Activated effector memory CD4-positive, alpha-beta T cell treated with Interleukin-2 at 50 U/mL for 16 hours (primary cell): ENCODE data around the gene GID8.
"Not testable (repeated sequence)": the region's sequence is repeated elsewhere in the genome, so short reads cannot be mapped to it uniquely, and the experiment has no call there.

ENCODE experiments used
- DNase-seq: peaks from one replicate; pipeline ENCODE4 v3.0.0-alpha.2; 2020

The GID8 gene

DNA sequence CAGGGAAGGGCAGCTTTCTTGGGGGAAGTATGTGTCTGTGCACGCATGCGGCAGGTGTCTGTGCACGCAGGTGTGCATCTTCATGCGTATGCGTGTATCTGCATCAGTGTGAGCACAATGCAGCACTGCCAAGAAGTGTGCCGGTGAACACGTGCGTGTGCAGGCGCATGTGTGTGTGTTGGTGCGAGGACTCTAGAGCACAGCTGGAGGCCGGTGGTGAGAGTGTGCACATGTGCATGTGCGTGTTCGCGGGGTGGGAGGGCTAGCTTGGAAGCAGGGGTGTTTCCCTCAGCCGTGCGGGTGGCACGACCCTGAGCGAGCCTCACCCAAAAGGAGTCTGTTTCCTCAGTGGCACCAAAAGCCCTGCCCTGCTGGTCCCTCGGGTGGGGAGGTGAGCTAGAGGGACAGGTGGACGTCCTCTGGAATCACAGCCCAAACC is 22.1 kb downstream of the GID8 start:
- no peak for DNase-seq

- DNase-seq, result not testable (repeated sequence)
These were observed 22.7 kb downstream of the GID8 start for GRCh38 chr20:62960446-62961309.

DNA sequence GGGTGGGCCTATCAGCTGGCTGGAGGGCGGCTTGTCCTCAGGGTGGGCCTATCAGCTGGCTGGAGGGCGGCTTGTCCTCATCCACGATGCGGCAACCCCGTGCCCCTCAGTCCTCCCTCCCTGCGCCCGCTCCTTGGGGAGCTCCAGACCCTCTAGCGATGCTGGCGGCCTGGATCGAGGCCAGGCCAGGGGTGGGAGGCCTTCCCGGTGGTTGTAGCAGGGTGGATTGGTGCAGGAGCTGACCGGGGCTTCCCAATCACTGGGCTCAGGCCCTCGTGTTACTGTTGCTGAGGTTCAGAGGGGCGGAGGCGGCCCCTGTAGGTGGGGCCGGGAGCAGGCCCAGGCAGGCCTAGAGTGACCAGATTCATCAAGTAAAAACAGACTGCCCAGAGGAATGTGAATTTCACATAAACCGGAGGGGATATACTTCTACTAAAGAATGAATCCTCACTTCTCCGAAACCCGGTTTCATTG is 23.4 kb downstream of the GID8 start:
- no peak for DNase-seq

- DNase-seq, result no peak
These were observed 23.9 kb downstream of the GID8 start for GRCh38 chr20:62961799-62962198.

DNA sequence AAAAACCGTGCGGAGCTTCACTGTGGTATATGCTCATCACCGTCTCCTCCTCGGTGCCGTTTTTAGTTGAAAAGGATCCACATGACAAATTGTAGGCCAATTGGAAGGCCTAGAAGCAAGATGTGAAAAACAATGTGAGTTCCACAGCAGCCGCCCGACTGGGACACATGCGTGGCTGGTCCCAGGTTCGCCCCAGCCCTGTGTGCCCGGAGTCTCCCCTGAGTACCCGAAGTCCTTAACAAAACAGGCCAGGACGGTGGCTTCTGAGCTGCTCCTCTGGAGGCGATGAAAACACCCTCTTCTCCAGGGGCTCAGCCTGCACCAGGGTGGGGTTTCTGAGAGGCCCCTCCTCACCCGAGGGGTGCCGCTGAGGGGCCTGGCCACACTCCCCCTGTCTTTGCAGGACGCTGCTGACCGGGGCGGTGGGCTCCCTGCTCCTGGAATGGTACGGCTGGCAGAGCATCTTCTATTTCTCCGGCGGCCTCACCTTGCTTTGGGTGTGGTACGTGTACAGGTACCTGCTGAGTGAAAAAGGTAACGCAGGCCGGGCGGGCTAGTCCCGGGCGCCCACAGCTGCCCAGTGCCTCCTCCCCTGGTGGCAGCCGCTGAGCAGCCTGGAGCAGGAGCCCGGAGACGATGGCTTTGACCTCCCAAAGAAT is 24.4 kb downstream of the GID8 start:
- no peak for DNase-seq

GRCh38 chr20:62962891-62963613 is 25.1 kb downstream of the GID8 start:
- DNase-seq, result no peak

DNA sequence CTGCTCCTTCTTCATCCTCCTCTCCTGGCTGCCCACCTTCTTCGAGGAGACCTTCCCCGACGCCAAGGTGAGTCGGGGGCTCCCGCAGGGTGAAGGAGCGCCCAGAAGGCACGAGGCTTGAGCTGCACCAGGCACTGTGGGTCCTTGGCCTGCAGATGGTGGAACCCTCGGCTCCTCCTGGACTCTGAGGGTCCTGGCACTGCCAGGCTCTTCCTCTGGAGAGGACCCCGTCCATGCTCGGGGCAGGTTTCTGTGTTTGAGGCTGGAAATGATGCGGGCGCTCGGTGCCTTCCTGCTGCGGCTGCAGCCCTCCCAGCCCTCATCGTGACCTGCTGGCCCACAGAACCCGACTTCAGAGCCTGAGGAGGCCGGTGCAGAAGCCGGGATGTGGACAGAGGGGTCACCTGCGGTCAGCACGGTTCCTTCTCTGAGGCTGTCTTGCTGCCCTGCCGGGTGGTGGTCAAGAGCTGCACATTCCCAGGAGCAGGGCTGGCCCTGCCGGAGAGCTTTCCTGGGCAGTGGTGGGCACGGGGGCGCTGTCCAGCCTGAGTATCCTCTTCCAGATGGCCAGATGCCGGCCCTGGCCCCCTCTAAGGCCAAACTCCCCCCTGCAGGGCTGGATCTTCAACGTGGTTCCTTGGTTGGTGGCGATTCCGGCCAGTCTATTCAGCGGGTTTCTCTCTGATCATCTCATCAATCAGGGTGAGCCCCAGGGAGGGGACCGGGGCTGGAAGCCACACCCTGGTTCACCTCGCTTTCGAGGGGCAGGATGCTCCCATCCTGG is 25.9 kb downstream of the GID8 start:
- no peak for DNase-seq

DNA sequence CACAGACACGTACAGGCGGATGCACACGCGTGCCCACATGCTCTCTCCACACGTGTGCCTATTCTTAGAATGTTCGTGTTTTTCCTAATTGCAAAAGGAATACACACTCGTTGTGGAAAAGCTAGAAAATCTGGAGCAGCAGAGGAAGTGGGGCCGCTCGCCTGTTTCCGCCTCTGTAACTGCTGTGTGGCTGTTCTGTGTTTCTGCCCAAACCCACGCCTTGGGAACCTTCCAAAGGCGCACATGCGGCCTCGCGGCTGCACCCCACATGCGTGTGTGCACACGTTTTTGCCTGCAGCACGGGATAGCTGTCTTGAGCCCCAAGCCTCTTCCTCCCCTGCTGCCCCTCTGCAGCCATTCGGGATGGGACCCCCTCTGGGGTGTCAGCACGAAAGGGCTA is 26.8 kb downstream of the GID8 start:
- DNase-seq, result no peak

DNA sequence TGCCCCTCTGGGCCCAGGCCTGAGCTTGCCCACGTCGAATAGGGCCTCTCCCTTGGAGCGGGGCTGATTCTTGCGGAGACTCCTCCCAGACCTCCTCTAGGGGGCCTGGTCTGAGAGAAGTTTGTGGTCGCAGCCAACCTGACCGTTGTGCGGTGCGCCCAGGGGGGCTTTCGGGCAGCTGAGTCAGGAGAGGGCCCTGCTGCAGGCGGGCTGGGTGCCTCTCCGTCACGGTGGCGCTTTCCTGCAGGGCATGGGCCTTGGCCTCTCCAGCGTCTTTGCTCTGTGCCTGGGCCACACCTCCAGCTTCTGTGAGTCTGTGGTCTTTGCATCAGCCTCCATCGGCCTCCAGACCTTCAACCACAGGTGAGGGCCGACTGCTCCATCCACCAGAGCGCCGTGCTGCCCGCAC is 27.4 kb downstream of the GID8 start:
- DNase-seq, result no peak

- no peak for DNase-seq
These were observed 28.5 kb downstream of the GID8 start for GRCh38 chr20:62966212-62967148.

DNA sequence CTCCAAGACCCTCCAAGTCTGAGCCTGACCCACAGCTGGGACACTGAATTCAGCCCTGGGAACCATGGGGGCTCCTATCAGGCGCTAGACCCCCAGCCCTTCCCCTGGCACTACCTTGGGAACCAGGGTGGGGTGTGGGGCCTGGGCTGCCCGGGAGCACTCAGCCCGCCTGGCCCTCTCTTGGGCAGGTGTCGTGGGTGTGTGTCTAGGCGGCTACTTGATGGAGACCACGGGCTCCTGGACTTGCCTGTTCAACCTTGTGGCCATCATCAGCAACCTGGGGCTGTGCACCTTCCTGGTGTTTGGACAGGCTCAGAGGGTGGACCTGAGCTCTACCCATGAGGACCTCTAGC is 29.2 kb downstream of the GID8 start:
- DNase-seq, result no peak

DNA sequence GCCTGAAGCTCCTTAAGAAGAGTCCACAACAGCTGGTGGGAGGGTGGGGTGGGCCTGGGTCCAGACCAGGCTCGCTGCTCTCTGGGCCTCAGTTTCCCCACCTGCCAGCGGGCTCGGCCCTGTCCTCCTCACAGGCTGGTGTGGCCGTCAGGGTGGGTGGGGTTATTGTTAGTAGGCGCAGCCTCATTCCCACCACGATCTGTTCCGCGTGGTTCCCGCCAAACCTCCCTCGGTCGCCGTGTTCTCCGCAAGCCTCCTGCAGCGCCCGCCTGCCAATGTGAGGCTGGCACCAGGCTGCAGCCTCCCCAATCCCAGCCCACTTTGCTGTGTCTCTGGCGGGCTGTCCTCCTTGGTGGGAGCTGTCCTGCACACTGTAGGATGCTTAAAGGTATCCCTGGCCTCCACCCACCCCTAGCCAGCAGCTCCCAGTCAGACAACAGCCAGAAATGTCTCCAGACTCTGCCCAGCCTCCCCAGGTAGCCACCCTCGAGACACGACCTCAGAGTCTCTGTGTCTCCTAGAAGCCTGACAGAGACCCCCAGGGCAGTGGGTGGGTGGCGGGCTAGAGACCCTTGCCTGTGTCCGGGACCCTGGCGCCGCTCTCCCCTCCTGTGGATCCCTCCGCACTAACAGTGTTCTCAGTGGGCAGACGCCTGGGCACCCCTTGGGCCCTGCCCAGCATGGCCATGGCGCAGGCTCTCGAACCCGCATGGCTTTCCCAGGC is 29.8 kb downstream of the GID8 start:
- no peak for DNase-seq

- no peak for DNase-seq
These were observed 30.6 kb downstream of the GID8 start for GRCh38 chr20:62968378-62969178.

- no peak for DNase-seq
These were observed 31.3 kb downstream of the GID8 start for GRCh38 chr20:62969179-62969760.

DNA sequence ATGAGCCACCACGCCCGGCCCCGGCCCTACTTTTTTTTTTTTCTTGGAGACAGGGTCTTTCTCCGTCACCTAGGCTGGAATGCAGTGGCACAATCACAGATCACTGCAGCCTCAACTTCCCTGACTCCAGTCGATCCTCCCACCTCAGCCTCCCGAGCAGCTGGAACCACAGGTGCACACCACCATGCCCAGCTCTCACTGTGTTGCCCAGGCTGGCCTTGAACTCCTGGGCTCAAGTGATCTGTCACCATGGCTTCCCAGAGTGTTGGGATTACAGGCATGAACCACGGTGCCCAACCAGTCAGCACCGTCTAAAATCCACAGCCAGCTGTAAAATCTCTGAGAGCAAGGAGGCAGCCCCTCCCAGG is 32.0 kb downstream of the GID8 start:
- no peak for DNase-seq

DNA sequence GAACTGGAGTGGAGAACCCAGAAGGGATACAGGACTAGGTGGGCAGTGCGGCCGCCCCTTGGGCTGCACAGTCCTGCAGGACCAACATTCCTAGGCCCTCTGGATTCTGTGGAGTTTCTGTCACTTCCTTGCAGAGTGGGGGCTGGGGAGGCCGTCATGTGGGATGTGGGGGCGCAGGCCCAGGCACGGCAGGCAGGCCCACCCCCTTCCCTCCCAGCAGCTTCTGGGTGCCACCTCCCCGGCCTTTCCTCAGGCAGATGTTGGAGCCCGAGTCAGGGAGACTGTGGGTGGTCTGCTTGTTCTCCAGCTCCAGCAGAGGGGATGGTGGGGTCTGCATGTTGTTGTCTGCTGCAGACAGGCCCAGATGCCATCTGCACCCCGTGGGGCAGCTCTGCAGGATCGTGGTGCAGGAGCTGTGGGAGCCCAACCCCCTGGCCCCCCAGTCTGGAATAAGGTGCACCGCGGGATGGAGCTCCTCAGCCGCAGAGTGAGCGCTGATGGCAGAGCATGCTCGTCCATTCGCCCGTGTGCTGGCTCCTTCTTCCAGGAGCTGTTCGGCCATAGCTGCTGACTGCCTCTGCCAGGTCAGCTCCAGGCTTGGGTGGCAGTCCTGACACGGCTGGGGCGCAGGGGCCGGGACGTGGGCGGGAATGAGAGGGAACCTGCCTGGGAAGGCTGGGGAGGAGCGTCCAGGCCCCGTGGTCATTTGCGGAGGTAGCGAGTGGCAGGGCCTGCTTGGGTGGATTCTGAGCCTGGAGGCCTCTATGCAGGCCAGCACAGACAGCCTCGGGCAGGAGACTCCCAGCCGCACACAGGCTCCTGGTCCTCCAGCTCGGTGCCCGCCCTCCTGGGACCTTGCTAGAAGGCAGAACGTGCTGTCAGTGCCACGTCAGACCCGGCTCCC is 32.6 kb downstream of the GID8 start:
- no peak for DNase-seq

DNA sequence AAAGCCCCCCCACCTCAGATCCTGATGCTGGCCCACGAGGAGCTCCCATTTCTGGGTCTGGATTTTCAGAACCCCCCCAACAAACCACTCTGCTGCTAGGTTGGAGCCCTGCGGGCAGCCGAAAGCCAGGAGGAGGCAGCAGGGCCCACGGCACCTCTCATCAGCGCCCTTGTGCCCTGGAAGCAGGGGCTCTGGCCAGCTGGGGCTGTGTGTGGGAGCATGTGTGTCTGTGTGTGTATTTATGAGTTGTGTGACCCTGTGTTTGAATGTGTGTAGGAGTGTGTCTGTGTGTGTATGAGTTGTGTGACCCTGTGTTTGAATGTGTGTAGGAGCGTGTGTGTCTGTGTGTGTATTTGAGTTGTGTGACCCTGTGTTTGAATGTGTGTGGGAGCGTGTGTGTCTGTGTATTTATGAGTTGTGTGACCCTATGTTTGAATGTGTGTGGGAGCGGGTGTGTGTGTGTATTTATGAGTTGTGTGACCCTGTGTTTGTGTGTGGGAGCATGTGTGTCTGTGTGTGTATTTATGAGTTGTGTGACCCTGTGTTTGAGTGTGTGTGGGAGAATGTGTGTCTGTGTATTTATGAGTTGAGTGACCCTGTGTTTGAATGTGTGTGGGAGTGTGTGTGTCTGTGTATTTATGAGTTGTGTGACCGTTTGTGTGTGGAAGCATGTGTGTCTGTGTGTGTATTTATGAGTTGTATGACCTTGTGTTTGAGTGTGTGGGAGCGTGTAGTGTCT is 33.4 kb downstream of the GID8 start:
- DNase-seq, result no peak
